K562 (cell line): ENCODE measurements around the gene CPT1B. TPM values are rescaled to one million over a fixed set of nuclear protein-coding genes. Genes with fewer than 3 reads are reported as not detected.

Experiments used
- ATAC-seq: fragments of 200-7000 bp; cut with Tn5 transposase; 3 replicates; pipeline ENCODE4 v1.9.1; 2020; ENCODE audit warnings: moderate library complexity
- BruUV-seq: library from RNA; stranded (reverse); fragments of 400-500 nt; replicated peaks from 2 replicates; lab custom pipeline; 2021; lab: Mats Ljungman, UMichigan
- CTCF ChIA-PET: fragments of 300-600 bp; formaldehyde crosslinking; extraction: SDS; loops from one replicate; lab custom pipeline; 2021; ENCODE audit warnings: low intra/inter-chr PET ratio; lab: Yijun Ruan, JAX
- POLR2A ChIA-PET: fragments of 300-600, 350-650 bp; sonication (Branson Sonifier 250); formaldehyde crosslinking; extraction: SDS; loops from one replicate; lab custom pipeline; 2021; ENCODE audit warnings: antibody characterized with exemption, inconsistent platforms; lab: Yijun Ruan, JAX
- DNase-seq, 4 experiments: peaks; one replicate each; pipeline versions ENCODE4 v3.0.0 to v3.0.0-alpha.2; 2011 to 2018; ENCODE audit warnings: low spot score in 3 of 4, mixed read lengths in 3 of 4; ENCODE audit errors: extremely low read depth in 1 of 4
- FAIRE-seq: peaks from 2 replicates; lab custom pipeline; 2011; peaks lifted over from hg19 to GRCh38; lab: Jason Lieb, UNC
- H2AFZ ChIP-seq: 2 replicates; pipeline ENCODE4 v1.6.0; 2011; ENCODE audit warnings: low read depth, low read length, control low read depth, inconsistent platforms
- H3K27ac ChIP-seq: fragments of 200-600 bp; 3 replicates; pipeline ENCODE4 v1.8.0; 2011; ENCODE audit warnings: low read depth, mild to moderate bottlenecking, control low read depth, inconsistent platforms, low read length, moderate library complexity, mixed read lengths; ENCODE audit errors: extremely low read depth
- H3K27me3 ChIP-seq, 2 experiments: fragments of 300-600 bp in 1 of 2; 2 replicates in 1 of 2; 3 replicates in 1 of 2; pipeline versions ENCODE4 v1.6.0 to v1.8.0; 2011; ENCODE audit warnings: inconsistent platforms in 2 of 2, low read length in 2 of 2, mild to moderate bottlenecking in 1 of 2, mixed read lengths in 1 of 2, moderate library complexity in 1 of 2; ENCODE audit not compliant: control insufficient read depth in 2 of 2, insufficient read depth in 2 of 2
- H3K36me3 ChIP-seq: fragments of 300-600 bp; 3 replicates; pipeline ENCODE4 v1.8.0; 2011; ENCODE audit warnings: mild to moderate bottlenecking, low read length, inconsistent platforms; ENCODE audit not compliant: control insufficient read depth, insufficient read depth
- H3K4me1 ChIP-seq, 2 experiments: fragments of 200-600 bp in 1 of 2; replicated peaks in 1 of 2; 2 replicates in 1 of 2; 3 replicates in 1 of 2; pipeline versions ENCODE4 v1.5.1 to v1.8.0; 2011; ENCODE audit warnings: inconsistent platforms in 2 of 2, low read length in 2 of 2, mild to moderate bottlenecking in 1 of 2, mixed read lengths in 1 of 2, moderate library complexity in 1 of 2; ENCODE audit not compliant: control insufficient read depth in 2 of 2, insufficient read depth in 2 of 2
- H3K4me2 ChIP-seq: 2 replicates; pipeline ENCODE4 v1.6.1; 2011; ENCODE audit warnings: low read length, control low read depth, inconsistent platforms, mixed read lengths; ENCODE audit not compliant: insufficient read depth
- H3K4me3 ChIP-seq: fragments of 200-600 bp; sonication (generic), shearing (Covaris generic); 2 replicates; pipeline ENCODE4 v1.5.1; 2016; ENCODE audit warnings: control low read depth, inconsistent platforms
- H3K79me2 ChIP-seq: fragments of 200-600 bp; 3 replicates; pipeline ENCODE4 v1.8.0; 2011; ENCODE audit warnings: low read length, inconsistent platforms; ENCODE audit not compliant: control insufficient read depth, insufficient read depth
- H3K9ac ChIP-seq, 2 experiments: 2 replicates each; pipeline versions ENCODE4 v1.6.0 to v1.6.1; 2011; ENCODE audit warnings: low read depth in 2 of 2, low read length in 2 of 2, control low read depth in 1 of 2, inconsistent platforms in 1 of 2, mild to moderate bottlenecking in 1 of 2, mixed read lengths in 1 of 2; ENCODE audit not compliant: insufficient read depth in 1 of 2
- H3K9me1 ChIP-seq: one replicate; pipeline ENCODE4 v1.6.0; 2011; ENCODE audit warnings: inconsistent platforms, mild to moderate bottlenecking, low read length, moderate library complexity; ENCODE audit not compliant: control insufficient read depth, insufficient read depth
- H3K9me3 ChIP-seq: replicated peaks from 2 replicates; pipeline ENCODE4 v1.5.1; 2011; ENCODE audit warnings: low read depth, low read length, inconsistent platforms; ENCODE audit not compliant: control insufficient read depth, insufficient read depth
- H4K20me1 ChIP-seq: replicated peaks from 2 replicates; pipeline ENCODE4 v1.6.1; 2011; ENCODE audit warnings: low read length, inconsistent platforms, mixed read lengths; ENCODE audit not compliant: control insufficient read depth, insufficient read depth
- CXXC5 ChIP-seq: fragments of 250-450 bp; sonication (Bioruptor Pico); IDR thresholded peaks from 2 replicates; pipeline ENCODE4 v1.8.0; 2022; ENCODE audit warnings: inconsistent platforms, mild to moderate bottlenecking, moderate library complexity
- EWSR1 ChIP-seq: fragments of 450-650 bp; IDR thresholded peaks from 2 replicates; pipeline ENCODE4 v1.6.1; 2018; ENCODE audit warnings: borderline replicate concordance, mild to moderate bottlenecking, low read depth, moderate library complexity; ENCODE audit not compliant: partially characterized antibody
- GABPB1 ChIP-seq: sonication (generic); formaldehyde crosslinking; IDR thresholded peaks from 2 replicates; pipeline ENCODE4 v1.8.0; 2022; ENCODE audit warnings: mild to moderate bottlenecking, missing genetic modification reagents
- GATA2 ChIP-seq: sonication (generic); formaldehyde crosslinking; IDR thresholded peaks from 2 replicates; pipeline ENCODE4 v1.4.0; 2020; ENCODE audit warnings: mild to moderate bottlenecking, missing genetic modification reagents
- NCOR1 ChIP-seq: fragments of 450-650 bp; IDR thresholded peaks from 2 replicates; pipeline ENCODE4 v1.6.1; 2016; ENCODE audit warnings: mild to moderate bottlenecking, moderate library complexity
- RBM22 ChIP-seq: fragments of 200-400 bp; formaldehyde crosslinking; IDR thresholded peaks from 2 replicates; pipeline ENCODE4 v1.6.1; 2018; ENCODE audit warnings: low read length, low read depth; ENCODE audit not compliant: poor library complexity, severe bottlenecking
- RFX7 ChIP-seq: fragments of 250-450 bp; sonication (Bioruptor Pico); IDR thresholded peaks from 2 replicates; pipeline ENCODE4 v1.5.1; 2021; ENCODE audit warnings: mild to moderate bottlenecking
- RHOXF2B ChIP-seq: fragments of 250-450 bp; sonication (Bioruptor Pico); conservative IDR thresholded peaks from 2 replicates; pipeline ENCODE4 v1.5.1; 2021
- USF1 ChIP-seq: sonication (generic); formaldehyde crosslinking; IDR thresholded peaks from 2 replicates; pipeline ENCODE4 v1.9.0; 2022; ENCODE audit warnings: mild to moderate bottlenecking, missing genetic modification reagents
- ZHX1 ChIP-seq: fragments of 150-350 bp; conservative IDR thresholded peaks from 2 replicates; pipeline ENCODE4 v1.6.1; 2014; ENCODE audit warnings: low read length
- ZNF764 ChIP-seq: fragments of 250-450 bp; sonication (Bioruptor Pico); IDR thresholded peaks from 2 replicates; pipeline ENCODE4 v1.4.0; 2020; ENCODE audit warnings: low read depth, mild to moderate bottlenecking, moderate library complexity
- WGBS: fragments of 100-300 bp; shearing (Covaris generic); methylation state at CpG from one replicate; pipeline ENCODE4 v1.1.6; 2016; ENCODE audit warnings: low coverage, mixed read lengths; ENCODE audit not compliant: insufficient coverage; ENCODE audit errors: missing lambda C conversion rate; 5-methylcytosine and 5-hydroxymethylcytosine counted together
- in situ Hi-C: fragments of 300-500 bp; cut with MboI; formaldehyde crosslinking; loops from 4 replicates; pipeline ENCODE4 v1.15.0; 2018; ENCODE audit warnings: inconsistent platforms, mixed read lengths
- intact Hi-C: fragments of 100-400 bp; cut with micrococcal nuclease; formaldehyde crosslinking; loops from 2 replicates; pipeline ENCODE4 v1.14.2; 2022
- polyA plus RNA-seq, 8 experiments: library from polyadenylated mRNA; depleted of rRNA in 4 of 8; stranded (reverse) in 5 of 8; unstranded in 3 of 8; fragments of >200 nt; fragmentation: Nextera tagmentation in 2 of 8; fragmentation: Illumina TruSeq in 1 of 8; extraction: Ambion mirVana in 2 of 8; extraction: Trizol in 1 of 8; gene quantifications; 2 replicates each; pipeline versions ENCODE4 v1.2.1 to v1.2.3, GENCODE V29; 2011 to 2014; ENCODE audit warnings: inconsistent platforms in 1 of 8, missing spikeins in 1 of 8
- total RNA-seq, 7 experiments: library from RNA; depleted of rRNA in 6 of 7; stranded (reverse); fragments of >200 nt in 6 of 7; fragmentation: Illumina TruSeq in 2 of 7; extraction: Trizol in 2 of 7; gene quantifications; 2 replicates each; pipeline versions ENCODE4 v1.2.1 to v1.2.3, GENCODE V29; 2011 to 2021; ENCODE audit warnings: low replicate concordance in 1 of 7

CPT1B gene
- total and polyA plus RNA-seq, 9 of the 15 experiments (the other 6 are each of a cell fraction or from before 2014, with no cell fraction given) = 0.35 to 6.1 (median 2.6) TPM

- intact Hi-C loops = loop anchor here (5.0 kb wide), 1 partner anchor 37 kb away; the partner anchor contains the start of gene SCO2
- CTCF ChIA-PET = no interaction called here
- WGBS = 82% methylated on average over 8 of the region's 11 CpGs
- Histone ChIP-seq H3K27me3 (no peaks in the 10 kb centered on the region), H3K9me1 (no peaks in the 10 kb centered on the region), H3K9me3 (no peaks in the 10 kb centered on the region), H3K4me2 (no peak overlapping the region), H3K27ac (no peak overlapping the region), H3K36me3 (no peaks in the 10 kb centered on the region), H3K9ac (no peak overlapping the region), H3K79me2 (no peaks in the 10 kb centered on the region), H2AFZ (no peak overlapping the region), H4K20me1 (no peaks in the 10 kb centered on the region), H3K4me3 (no peak overlapping the region), H3K4me1 (peaks cover 0 to 22% of the 10 kb centered on the region in 2 experiments; a peak in 3 of 5 replicates)
- ATAC-seq (no peak), DNase-seq (no peak), FAIRE-seq (no peak)
- no TSS peak for BruUV-seq
- in situ Hi-C loops = no loop called here
- TF ChIP-seq GATA2 (CRISPR knock-in tag) (no peak), EWSR1 (no peak), ZNF764 (no peak), RFX7 (CRISPR knock-in tag) (no peak), NCOR1 (no peak), GABPB1 (CRISPR knock-in tag) (no peak), RHOXF2B (CRISPR knock-in tag) (no peak), ZHX1 (no peak), CXXC5 (CRISPR knock-in tag) (no peak), USF1 (CRISPR knock-in tag) (no peak), RBM22 (no peak)
- POLR2A ChIA-PET = interaction anchor here (0.6 to 1.1 kb wide), 3 partner anchors 10 to 83 kb away, joined by 3 read pairs; partner anchors contain the start of gene ADM2
These were observed 13.9 kb downstream of the CPT1B start for GRCh38 chr22:50564289-50564688.
